ENCODE data around the gene STEAP3.
A peak's percentile ranks its signal among the peaks of the same experiment; 100 is the strongest.

STEAP3 gene

DNA sequence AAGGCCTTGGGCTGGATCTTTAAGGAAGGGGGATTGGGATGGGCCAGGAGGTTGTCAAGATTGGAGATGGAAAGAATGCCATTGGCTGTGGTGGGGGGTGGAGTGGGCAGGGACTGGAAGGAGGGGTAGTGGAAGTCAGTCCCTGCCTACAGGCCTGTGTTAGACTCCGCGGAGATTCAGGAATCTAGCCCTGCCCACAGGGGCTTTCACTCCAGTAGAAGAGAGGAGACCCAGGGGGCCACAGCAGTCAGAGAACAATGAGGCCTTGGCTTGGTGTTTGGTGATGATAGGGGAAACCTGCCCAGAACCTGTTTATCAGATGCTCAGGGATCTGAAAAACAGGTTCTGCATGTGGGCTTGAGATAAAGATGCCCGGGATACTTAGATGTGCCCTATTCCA lies 6.1 kb downstream of the STEAP3 start:
- DNase-seq (ENCODE audit: low read depth), result peak; percentile 23
- H3K4me3 ChIP-seq (ENCODE audit: low read depth, low read length), result no peak overlapping the region
- TF ChIP-seq, protein P1, sequence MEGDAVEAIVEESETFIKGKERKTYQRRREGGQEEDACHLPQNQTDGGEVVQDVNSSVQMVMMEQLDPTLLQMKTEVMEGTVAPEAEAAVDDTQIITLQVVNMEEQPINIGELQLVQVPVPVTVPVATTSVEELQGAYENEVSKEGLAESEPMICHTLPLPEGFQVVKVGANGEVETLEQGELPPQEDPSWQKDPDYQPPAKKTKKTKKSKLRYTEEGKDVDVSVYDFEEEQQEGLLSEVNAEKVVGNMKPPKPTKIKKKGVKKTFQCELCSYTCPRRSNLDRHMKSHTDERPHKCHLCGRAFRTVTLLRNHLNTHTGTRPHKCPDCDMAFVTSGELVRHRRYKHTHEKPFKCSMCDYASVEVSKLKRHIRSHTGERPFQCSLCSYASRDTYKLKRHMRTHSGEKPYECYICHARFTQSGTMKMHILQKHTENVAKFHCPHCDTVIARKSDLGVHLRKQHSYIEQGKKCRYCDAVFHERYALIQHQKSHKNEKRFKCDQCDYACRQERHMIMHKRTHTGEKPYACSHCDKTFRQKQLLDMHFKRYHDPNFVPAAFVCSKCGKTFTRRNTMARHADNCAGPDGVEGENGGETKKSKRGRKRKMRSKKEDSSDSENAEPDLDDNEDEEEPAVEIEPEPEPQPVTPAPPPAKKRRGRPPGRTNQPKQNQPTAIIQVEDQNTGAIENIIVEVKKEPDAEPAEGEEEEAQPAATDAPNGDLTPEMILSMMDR (IDR thresholded peaks at IDR 0.05; ENCODE audit: control insufficient read depth, extremely low read depth, insufficient read depth), result no peak

DNA sequence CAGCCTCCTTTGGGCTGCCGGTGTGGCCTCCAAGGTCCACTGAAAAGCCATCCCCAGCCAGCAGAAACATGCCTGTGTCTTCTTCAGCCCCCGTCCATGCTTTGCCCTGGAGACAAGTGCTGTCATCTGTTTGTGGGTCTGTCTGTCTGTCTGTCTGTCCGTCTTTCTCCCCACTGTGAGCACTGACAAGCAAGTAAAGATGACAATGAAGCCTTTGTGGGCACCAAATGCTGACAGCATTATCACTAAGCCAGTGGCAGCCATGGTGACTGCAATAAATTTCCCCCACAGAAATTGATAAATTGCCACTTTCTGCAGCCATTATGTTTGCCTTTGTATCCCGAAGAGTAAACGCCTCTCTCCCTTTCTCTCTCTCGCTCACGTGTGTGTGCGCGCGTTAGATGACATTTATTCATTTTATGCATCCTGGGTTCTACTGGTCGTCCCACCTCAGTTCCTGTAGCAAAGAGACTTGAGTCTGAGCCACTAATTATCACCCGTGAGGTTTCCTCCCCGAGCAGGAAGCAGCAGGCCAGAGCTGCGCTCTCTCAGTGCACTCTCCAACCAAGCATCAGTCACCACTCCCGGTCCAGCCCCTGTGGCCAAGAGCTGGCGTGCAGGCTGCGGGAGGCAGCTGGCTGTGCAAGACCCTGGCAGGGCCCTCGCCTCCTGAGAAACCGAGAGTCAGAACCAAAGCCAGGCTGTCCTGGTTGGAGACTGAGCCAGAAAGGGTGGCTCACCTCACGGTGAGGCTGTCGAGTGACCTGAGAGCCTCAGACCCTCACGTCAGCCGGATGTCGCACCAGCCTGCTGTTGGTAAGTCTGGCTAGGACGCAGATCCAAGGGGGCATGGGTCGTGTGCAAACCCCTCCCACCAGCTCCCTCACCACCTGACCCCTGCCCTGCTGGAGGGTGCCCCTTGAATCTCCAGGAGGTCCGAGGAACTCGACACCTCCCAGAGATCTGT lies 6.9 kb downstream of the STEAP3 start:
- no peak overlapping the region for H3K4me3 ChIP-seq (ENCODE audit: low read depth, low read length)
- TF ChIP-seq, protein P1 (IDR thresholded peaks at IDR 0.05; ENCODE audit: control insufficient read depth, extremely low read depth, insufficient read depth), result no peak
- DNase-seq (ENCODE audit: low read depth), result no peak

DNA sequence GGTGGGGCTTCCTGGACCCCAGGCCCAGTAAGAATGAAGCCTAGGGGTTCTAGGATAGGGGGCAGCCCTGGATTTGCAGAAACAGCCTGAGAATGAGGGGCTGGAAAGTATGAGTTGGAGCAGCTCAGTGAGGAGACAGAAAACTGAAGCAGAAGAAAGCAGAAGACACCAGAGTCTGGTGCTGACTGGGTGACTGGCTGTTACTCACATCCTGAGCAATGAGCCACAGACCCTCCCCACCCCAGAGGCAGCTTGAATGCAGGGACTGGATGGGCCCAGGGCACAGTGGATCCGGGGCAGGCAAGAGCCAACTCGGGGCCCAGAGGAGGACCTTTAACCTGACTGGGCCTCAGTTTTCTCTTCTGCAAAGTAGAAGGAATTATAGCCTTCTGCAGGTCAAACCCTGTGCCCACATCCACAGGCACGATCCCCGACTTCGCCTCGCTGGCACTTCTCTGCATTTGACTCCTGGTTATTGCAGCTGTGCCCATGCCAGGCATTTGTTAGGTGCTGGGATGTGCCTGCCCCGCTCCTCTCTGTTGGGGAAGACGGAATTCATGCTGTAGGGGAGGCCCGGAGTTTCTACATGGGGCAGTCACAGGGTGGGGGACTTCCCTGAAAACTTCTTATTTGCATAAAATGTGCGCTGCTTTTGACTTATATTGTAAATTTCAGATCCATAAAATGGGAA lies 8.5 kb downstream of the STEAP3 start:
- no peak overlapping the region for H3K4me3 ChIP-seq (ENCODE audit: low read depth, low read length)
- no peak for DNase-seq (ENCODE audit: low read depth)
- TF ChIP-seq, protein P1 (IDR thresholded peaks at IDR 0.05; ENCODE audit: control insufficient read depth, extremely low read depth, insufficient read depth), result no peak

DNA sequence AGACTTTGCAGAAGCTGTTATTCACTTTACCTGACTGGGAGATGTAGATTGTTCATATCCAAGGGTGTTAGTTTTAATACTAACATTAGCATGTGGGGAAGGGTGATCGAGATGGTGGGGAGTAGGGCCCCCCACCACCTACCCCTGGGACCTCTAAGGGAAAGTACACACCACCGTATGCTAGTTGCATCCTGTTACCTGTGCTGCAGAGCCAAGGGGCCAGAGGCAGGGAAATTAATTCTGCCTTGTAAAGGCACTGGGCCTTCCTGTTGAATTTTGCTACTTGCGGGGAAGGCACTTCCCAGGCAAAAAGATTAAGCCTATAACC lies 9.0 kb downstream of the STEAP3 start:
- DNase-seq (ENCODE audit: low read depth), result no peak
- H3K4me3 ChIP-seq (ENCODE audit: low read depth, low read length), result no peak overlapping the region
- TF ChIP-seq, protein P1 (IDR thresholded peaks at IDR 0.05; ENCODE audit: control insufficient read depth, extremely low read depth, insufficient read depth), result no peak

DNA sequence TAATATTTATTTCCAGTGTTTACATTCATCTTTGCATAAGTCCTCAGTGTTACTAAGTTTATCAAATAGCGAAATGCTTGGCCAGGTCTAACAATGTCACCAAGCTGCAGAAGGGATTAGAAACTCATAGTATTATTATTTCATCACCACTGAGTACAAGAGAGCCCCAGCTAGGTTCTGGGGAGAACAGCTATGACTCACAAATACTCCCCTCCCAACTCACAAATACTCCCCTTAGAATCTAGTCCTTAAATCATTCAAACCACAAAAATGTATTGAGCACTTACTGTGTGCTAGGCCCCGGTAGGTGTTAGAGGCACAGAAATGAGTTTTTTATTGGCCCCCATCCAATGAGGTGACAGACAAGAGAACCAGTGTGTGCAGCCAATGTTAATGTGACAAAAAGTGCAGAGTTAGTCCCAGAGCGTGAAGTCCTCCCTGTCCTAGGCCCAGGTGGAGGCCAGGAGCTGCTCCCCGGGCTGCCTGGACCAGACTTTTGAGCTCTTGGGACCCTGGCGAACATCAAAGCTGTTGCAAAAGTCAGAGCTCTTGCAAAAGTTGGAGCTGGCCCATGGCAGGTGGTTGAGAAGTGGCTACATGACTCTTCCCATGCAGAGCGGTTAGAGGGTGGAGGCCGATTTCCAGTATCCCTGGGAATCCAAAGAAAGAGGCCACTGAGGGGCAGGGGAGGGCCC lies 9.8 kb downstream of the STEAP3 start:
- DNase-seq (ENCODE audit: low read depth), result no peak
- TF ChIP-seq, protein P1 (IDR thresholded peaks at IDR 0.05; ENCODE audit: control insufficient read depth, extremely low read depth, insufficient read depth), result no peak
- no peak overlapping the region for H3K4me3 ChIP-seq (ENCODE audit: low read depth, low read length)

DNA sequence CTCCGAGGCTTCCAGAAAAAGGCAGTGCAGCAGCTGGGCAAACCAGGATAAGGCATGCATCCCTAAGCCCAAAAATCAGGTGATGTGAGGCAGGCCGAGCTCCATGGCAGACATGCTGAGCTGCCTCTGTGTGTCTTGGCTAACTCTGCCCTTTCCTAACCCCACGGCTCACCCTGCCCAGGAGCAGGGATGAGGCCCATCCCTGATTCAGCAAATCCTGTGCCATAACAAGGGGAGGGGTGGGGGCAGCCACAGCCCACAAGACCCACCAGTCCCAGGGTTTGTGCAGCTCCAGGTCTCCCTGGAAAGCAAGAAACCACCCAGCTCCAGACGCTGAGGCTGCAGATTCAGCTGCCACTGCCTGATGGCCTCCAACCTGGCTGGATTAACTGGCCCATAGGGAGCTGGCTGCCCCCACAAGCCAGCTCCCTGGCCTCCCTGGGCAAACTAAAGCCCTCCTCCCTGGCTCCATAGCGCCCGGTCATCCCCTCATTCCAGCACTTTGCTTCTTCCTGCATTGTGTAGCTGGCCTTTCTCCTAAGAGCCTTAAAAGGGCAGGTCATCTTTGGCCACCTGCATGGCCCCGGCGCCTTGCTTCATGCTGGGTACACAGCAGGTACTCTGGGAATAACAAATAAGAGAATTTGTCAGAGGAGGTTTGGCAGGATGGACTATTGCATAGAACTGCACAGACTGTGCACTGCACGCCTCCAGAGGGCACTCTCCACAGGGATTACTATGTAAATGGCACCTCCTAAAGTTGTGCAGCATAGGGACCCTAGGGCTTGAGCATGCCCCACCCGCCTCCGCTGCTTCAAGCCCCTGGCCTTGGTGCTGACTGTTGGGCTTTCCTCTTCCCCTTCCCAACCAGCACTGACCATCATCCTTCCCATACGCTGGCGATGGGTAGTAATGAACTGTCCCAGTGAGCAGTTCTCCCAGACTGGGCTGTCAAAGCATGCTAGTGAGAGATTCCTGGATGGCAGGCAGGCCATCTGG lies 10.7 kb downstream of the STEAP3 start:
- no peak for DNase-seq (ENCODE audit: low read depth)
- H3K4me3 ChIP-seq (ENCODE audit: low read depth, low read length), result no peak overlapping the region
- TF ChIP-seq, protein P1 (IDR thresholded peaks at IDR 0.05; ENCODE audit: control insufficient read depth, extremely low read depth, insufficient read depth), result peak; percentile 35; the same call in 1 of the 2 replicates

Measured in LNCaP clone FGC (cell line).